Measurements from ENCODE around the gene FECH. TPM values are rescaled to one million over a fixed set of nuclear protein-coding genes. Genes with fewer than 3 reads are reported as not detected.

Gene FECH
- total RNA-seq, 1 experiment from 2014 or later = 17.1 TPM

DNA sequence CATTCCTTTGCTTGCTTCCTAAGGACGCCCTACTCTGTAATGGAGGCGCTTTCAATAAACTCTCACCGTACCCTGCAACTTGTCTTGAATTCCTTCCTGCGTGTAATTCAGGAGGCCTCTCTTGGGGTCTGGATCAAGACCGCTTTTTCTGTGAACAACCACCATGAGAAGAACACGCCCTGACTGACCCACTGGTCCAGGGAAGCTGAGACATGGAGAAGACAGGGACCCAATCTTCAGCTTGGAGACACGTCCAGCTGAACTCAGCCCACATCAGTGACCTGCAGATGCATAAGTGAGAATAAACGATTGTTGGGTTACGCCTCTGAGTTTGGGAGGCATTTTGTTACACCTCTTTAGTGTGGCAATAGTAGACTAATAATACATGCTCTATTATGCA, 42.9 kb upstream of the FECH start:
- POLR2A ChIA-PET = no interaction called here
- H3K27me3 Mint-ChIP-seq (ENCODE audit: insufficient read depth, unreplicated experiment) = no peaks in the 10 kb centered on the region
- BruUV-seq (replicated peaks) = TSS peak; percentile 69
- H3K27me3 ChIP-seq (replicated peaks; ENCODE audit: control insufficient read depth, insufficient read depth, low read length) = no peaks in the 10 kb centered on the region
- H3K27ac Mint-ChIP-seq (ENCODE audit: unreplicated experiment) = no peak overlapping the region
- H3K4me3 Mint-ChIP-seq (ENCODE audit: unreplicated experiment) = peak overlapping the region; percentile 85
- DNase-seq = no peak
- peaks cover 13% of the 10 kb centered on the region for H3K36me3 Mint-ChIP-seq (ENCODE audit: insufficient read depth, unreplicated experiment)
- TF ChIP-seq, protein P1, sequence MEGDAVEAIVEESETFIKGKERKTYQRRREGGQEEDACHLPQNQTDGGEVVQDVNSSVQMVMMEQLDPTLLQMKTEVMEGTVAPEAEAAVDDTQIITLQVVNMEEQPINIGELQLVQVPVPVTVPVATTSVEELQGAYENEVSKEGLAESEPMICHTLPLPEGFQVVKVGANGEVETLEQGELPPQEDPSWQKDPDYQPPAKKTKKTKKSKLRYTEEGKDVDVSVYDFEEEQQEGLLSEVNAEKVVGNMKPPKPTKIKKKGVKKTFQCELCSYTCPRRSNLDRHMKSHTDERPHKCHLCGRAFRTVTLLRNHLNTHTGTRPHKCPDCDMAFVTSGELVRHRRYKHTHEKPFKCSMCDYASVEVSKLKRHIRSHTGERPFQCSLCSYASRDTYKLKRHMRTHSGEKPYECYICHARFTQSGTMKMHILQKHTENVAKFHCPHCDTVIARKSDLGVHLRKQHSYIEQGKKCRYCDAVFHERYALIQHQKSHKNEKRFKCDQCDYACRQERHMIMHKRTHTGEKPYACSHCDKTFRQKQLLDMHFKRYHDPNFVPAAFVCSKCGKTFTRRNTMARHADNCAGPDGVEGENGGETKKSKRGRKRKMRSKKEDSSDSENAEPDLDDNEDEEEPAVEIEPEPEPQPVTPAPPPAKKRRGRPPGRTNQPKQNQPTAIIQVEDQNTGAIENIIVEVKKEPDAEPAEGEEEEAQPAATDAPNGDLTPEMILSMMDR (IDR thresholded peaks at IDR 0.05; ENCODE audit: insufficient read depth in 1 of 2, low read depth in 1 of 2, low read length in 1 of 2, severe bottlenecking in 1 of 2, unreplicated experiment in 1 of 2) = no peak
- intact Hi-C loops (cut with micrococcal nuclease; ENCODE audit: unreplicated experiment) = no loop called here
- H3K36me3 ChIP-seq (ENCODE audit: control insufficient read depth, insufficient read depth, low read length) = no peaks in the 10 kb centered on the region
- no peaks in the 10 kb centered on the region for H3K4me1 ChIP-seq
- H3K9me3 ChIP-seq = no peaks in the 10 kb centered on the region
- CTCF ChIA-PET = no interaction called here
- H3K4me3 ChIP-seq (ENCODE audit: low read depth, low read length) = no peak overlapping the region
- peaks cover 7% of the 10 kb centered on the region for H3K4me1 Mint-ChIP-seq (ENCODE audit: low read depth, unreplicated experiment)
- H3K9me3 Mint-ChIP-seq (ENCODE audit: unreplicated experiment) = no peaks in the 10 kb centered on the region

DNA sequence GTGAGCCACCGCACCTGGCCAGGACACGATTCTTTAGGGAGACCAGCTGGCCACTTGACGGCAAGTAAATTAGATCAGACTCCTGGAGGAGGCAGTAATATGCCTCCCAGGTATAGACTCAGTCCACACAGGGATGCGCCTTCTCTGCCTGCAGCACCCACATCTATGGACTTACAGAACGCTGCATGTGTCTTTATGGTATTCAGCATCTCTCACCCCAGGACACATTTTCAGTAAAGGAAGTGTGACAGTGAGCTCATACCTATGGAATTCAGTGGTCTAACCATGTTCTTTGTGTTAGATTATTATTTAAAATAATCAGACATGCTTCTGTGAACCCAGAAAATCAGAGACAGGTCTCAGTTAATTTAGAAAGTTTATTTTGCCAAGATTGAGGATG, 41.0 kb upstream of the FECH start:
- POLR2A ChIA-PET = interaction anchor here (0.6 kb wide), 1 partner anchor 9 kb away, joined by 7 read pairs; no protein-coding TSS in a partner anchor
- TF ChIP-seq, protein P1 (IDR thresholded peaks at IDR 0.05; ENCODE audit: insufficient read depth in 1 of 2, low read depth in 1 of 2, low read length in 1 of 2, severe bottlenecking in 1 of 2, unreplicated experiment in 1 of 2) = no peak
- no peaks in the 10 kb centered on the region for H3K9me3 Mint-ChIP-seq (ENCODE audit: unreplicated experiment)
- BruUV-seq (replicated peaks) = no TSS peak
- Histone ChIP-seq H3K4me1 (no peaks in the 10 kb centered on the region), H3K9me3 (no peaks in the 10 kb centered on the region), H3K36me3 (ENCODE audit: control insufficient read depth, insufficient read depth, low read length) (no peaks in the 10 kb centered on the region), H3K27me3 (replicated peaks; ENCODE audit: control insufficient read depth, insufficient read depth, low read length) (no peaks in the 10 kb centered on the region), H3K4me3 (ENCODE audit: low read depth, low read length) (no peak overlapping the region)
- intact Hi-C loops (cut with micrococcal nuclease; ENCODE audit: unreplicated experiment) = no loop called here
- peaks cover 13% of the 10 kb centered on the region for H3K36me3 Mint-ChIP-seq (ENCODE audit: insufficient read depth, unreplicated experiment)
- H3K4me1 Mint-ChIP-seq (ENCODE audit: low read depth, unreplicated experiment) = peaks cover 7% of the 10 kb centered on the region
- H3K27ac Mint-ChIP-seq (ENCODE audit: unreplicated experiment) = no peak overlapping the region
- DNase-seq = no peak
- H3K27me3 Mint-ChIP-seq (ENCODE audit: insufficient read depth, unreplicated experiment) = no peaks in the 10 kb centered on the region
- CTCF ChIA-PET = no interaction called here
- no peak overlapping the region for H3K4me3 Mint-ChIP-seq (ENCODE audit: unreplicated experiment)

DNA sequence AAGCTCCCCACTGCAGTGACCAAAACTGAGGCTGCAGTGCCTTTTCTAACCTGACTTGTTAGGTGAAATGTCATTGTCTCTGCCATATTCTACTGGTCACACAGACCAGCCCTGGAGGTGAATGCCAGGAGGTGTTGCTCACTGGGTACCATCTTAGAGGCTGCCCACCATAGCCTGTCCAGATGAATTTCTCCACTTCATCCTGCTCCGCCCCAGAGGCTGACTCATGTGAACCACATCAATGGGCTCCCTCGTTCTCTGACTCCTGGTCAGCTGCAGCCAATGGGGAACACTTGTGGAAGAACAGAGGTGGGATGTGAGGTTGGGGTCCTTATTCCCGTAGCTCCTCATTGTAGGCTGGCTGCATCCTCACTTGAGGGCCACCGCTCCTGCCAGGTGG, 38.5 kb upstream of the FECH start:
- Mint-ChIP-seq H3K4me3 (ENCODE audit: unreplicated experiment) (no peak overlapping the region), H3K36me3 (ENCODE audit: insufficient read depth, unreplicated experiment) (peaks cover 15% of the 10 kb centered on the region), H3K9me3 (ENCODE audit: unreplicated experiment) (no peaks in the 10 kb centered on the region), H3K4me1 (ENCODE audit: low read depth, unreplicated experiment) (no peaks in the 10 kb centered on the region), H3K27me3 (ENCODE audit: insufficient read depth, unreplicated experiment) (no peaks in the 10 kb centered on the region), H3K27ac (ENCODE audit: unreplicated experiment) (no peak overlapping the region)
- no peak for DNase-seq
- Histone ChIP-seq H3K4me3 (ENCODE audit: low read depth, low read length) (no peak overlapping the region), H3K36me3 (ENCODE audit: control insufficient read depth, insufficient read depth, low read length) (no peaks in the 10 kb centered on the region), H3K9me3 (no peaks in the 10 kb centered on the region), H3K4me1 (no peaks in the 10 kb centered on the region), H3K27me3 (replicated peaks; ENCODE audit: control insufficient read depth, insufficient read depth, low read length) (no peaks in the 10 kb centered on the region)
- intact Hi-C loops (cut with micrococcal nuclease; ENCODE audit: unreplicated experiment) = no loop called here
- ChIA-PET CTCF (no interaction called here), POLR2A (no interaction called here)
- TF ChIP-seq, protein P1 (IDR thresholded peaks at IDR 0.05; ENCODE audit: insufficient read depth in 1 of 2, low read depth in 1 of 2, low read length in 1 of 2, severe bottlenecking in 1 of 2, unreplicated experiment in 1 of 2) = no peak
- no TSS peak for BruUV-seq (replicated peaks)

All from Caco-2 (cell line).